Peyer's patch (tissue), 4 donors: ENCODE data around the gene ABCF1. TPM values are rescaled to one million over a fixed set of nuclear protein-coding genes. Genes with fewer than 3 reads are reported as not detected.

ENCODE experiments used
- DNase-seq, 3 donors: peaks; one replicate each; pipeline ENCODE4 v3.0.0-alpha.2; 2017 to 2019
- H3K27ac ChIP-seq, 4 donors: fragments of 200-600 bp; sonication (generic); one replicate each; pipeline ENCODE4 v1.5.1; 2016 to 2019
- H3K27me3 ChIP-seq, 2 donors: fragments of 200-600 bp; sonication (generic); one replicate each; pipeline ENCODE4 v1.5.1; 2019
- H3K36me3 ChIP-seq, 3 donors: fragments of 200-600 bp; sonication (generic); one replicate each; pipeline ENCODE4 v1.5.1; 2016 to 2019
- H3K4me1 ChIP-seq, 4 donors: fragments of 200-600 bp; sonication (generic); one replicate each; pipeline ENCODE4 v1.5.1; 2016 to 2019
- H3K4me3 ChIP-seq, 4 donors: fragments of 200-600 bp; sonication (generic); 1 replicate in 3 of 4; 2 replicates in 1 of 4; pipeline ENCODE4 v1.5.1; 2016 to 2019; ENCODE audit warnings: mild to moderate bottlenecking in 1 of 4
- H3K9me3 ChIP-seq, 4 donors: fragments of 200-600 bp; sonication (generic); one replicate each; pipeline ENCODE4 v1.5.1; 2016 to 2019; ENCODE audit warnings: mild to moderate bottlenecking in 1 of 4
- POLR2A ChIP-seq, 2 donors: fragments of 450-650 bp; IDR thresholded peaks; one replicate each; pipeline ENCODE4 v1.5.1; 2017; ENCODE audit warnings: antibody characterized with exemption in 2 of 2, mild to moderate bottlenecking in 2 of 2, moderate library complexity in 2 of 2
- total RNA-seq, 4 donors: library from RNA; depleted of rRNA; stranded (reverse); fragments of >200 nt; gene quantifications; one replicate each; pipeline ENCODE4 v1.1.0, GENCODE V29; 2016
- TF ChIP-seq, protein P1 (sequence below), 6 experiments: fragments of 450-650 bp in 4 of 6; fragments of 200-600 bp in 2 of 6; sonication (generic) in 1 of 6; IDR thresholded peaks; one replicate each; pipeline ENCODE4 v1.5.1; 2017 to 2019; ENCODE audit warnings: antibody characterized with exemption in 6 of 6, mild to moderate bottlenecking in 3 of 6, moderate library complexity in 1 of 6

ABCF1 gene
- total RNA-seq, 4 donors from 2014 or later: 38.6 to 328 (median 45.2) TPM

DNA sequence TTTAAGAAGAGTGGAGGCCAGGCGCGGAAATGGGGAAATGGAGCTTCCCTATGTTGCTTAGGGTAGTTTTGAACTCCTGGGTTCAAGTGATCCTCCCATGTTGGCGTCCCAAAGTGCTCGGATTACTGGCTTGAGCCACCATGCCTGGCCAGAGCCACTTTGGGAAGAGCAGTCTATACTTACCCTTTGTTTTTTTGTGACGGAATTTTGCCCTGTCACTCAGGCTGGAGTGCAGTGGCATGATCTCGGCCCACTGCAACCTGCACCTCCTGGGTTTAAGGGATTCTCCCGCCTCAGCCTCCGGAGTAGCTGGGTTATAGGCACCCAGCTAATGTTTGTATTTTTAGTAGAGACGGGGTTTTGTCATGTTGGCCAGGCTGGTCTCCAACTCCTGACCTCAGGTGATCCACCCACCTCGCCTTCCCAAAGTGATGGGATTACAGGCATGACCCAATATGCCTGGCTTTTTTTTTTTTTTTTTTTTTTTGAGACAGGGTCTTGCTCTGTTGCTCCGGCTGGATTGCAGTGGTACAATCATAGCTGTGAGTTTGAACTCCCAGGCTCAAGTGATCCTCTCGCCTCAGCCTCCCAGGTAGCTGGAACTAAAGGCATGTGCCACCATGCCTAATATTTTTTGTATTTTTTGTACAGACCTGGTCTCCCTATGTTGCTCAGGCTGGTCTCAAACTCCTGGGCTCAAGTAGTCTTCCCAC lies 27.8 kb downstream of the ABCF1 start:
- no peaks in the 10 kb centered on the region for H3K27me3 ChIP-seq
- peaks cover 0 to 47% (median 2%) of the 10 kb centered on the region in 3 donors for H3K36me3 ChIP-seq
- H3K9me3 ChIP-seq: no peaks in the 10 kb centered on the region
- no peaks in the 10 kb centered on the region for H3K4me1 ChIP-seq
- H3K4me3 ChIP-seq: no peak overlapping the region
- H3K27ac ChIP-seq: no peak overlapping the region
- TF ChIP-seq, protein P1, sequence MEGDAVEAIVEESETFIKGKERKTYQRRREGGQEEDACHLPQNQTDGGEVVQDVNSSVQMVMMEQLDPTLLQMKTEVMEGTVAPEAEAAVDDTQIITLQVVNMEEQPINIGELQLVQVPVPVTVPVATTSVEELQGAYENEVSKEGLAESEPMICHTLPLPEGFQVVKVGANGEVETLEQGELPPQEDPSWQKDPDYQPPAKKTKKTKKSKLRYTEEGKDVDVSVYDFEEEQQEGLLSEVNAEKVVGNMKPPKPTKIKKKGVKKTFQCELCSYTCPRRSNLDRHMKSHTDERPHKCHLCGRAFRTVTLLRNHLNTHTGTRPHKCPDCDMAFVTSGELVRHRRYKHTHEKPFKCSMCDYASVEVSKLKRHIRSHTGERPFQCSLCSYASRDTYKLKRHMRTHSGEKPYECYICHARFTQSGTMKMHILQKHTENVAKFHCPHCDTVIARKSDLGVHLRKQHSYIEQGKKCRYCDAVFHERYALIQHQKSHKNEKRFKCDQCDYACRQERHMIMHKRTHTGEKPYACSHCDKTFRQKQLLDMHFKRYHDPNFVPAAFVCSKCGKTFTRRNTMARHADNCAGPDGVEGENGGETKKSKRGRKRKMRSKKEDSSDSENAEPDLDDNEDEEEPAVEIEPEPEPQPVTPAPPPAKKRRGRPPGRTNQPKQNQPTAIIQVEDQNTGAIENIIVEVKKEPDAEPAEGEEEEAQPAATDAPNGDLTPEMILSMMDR (IDR thresholded peaks at IDR 0.05): no peak
- no peak for TF ChIP-seq POLR2A (IDR thresholded peaks at IDR 0.05)
- DNase-seq: no peak

DNA sequence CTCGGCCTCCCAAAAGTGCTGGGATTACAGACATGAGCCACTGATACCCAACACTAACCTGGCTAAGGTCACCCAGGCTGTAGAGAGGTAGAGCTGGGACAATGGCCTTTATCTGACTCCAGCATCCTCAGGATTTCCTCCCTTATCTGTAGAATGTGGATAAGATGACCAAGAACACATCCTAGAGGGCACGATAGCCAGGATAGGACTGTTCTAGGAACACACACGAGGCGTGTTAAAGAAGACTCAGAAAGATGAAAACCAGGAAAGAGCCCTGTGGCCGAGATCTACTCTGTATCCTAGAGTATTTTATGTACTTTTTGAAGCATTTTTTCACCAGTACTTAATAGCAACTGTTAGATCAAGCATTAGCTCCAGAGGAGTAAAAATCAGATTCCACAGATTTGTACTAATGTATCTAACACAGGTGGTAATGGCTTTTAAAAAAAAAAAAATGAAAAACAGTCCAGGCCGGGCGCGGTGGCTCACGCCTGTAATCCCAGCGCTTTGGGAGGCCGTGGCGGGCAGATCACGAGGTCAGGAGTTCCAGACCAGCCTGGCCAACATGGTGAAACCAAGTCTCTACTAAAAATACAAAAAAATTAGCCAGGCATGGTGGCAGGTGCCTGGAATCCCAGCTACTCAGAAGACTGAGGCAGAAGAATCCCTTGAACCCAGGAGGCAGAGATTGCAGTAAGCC lies 28.5 kb downstream of the ABCF1 start:
- Histone ChIP-seq H3K27me3 (no peaks in the 10 kb centered on the region), H3K27ac (no peak overlapping the region), H3K36me3 (peaks cover 2 to 47% (median 3%) of the 10 kb centered on the region in 3 donors), H3K4me1 (no peaks in the 10 kb centered on the region), H3K9me3 (no peaks in the 10 kb centered on the region), H3K4me3 (no peak overlapping the region)
- no peak for DNase-seq
- TF ChIP-seq, protein P1 (IDR thresholded peaks at IDR 0.05): no peak

DNA sequence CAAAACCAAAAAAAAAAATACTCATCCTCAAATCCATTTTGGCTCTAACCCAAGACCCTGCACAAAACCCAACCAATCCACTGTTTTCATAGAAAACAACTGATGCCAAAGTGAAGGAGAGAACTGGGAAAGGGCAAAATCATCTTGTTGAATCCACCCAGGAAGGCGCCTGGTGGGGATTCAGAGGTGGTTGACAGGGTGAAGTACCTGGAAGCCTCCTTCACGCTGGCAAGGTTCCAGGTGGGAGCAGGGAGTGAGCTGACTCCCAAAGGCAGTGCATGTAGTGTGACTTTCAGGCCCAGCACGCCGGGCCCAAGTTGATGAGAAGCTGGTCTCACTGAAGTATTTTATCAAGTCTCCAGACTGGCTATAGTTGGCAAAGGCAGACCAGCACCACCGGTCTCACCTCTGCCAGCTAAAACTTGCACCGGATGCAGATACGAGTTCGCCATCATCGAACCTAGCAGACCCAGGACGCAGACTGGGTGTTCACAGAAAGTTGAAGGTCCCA lies 29.3 kb downstream of the ABCF1 start:
- no peaks in the 10 kb centered on the region for H3K9me3 ChIP-seq
- H3K4me3 ChIP-seq: no peak overlapping the region
- no peaks in the 10 kb centered on the region for H3K4me1 ChIP-seq
- H3K27me3 ChIP-seq: no peaks in the 10 kb centered on the region
- no peak overlapping the region for H3K27ac ChIP-seq
- H3K36me3 ChIP-seq: peaks cover 2 to 51% (median 4%) of the 10 kb centered on the region in 3 donors
- no peak for DNase-seq
- TF ChIP-seq, protein P1 (IDR thresholded peaks at IDR 0.05): no peak
- no peak for TF ChIP-seq POLR2A (IDR thresholded peaks at IDR 0.05)

DNA sequence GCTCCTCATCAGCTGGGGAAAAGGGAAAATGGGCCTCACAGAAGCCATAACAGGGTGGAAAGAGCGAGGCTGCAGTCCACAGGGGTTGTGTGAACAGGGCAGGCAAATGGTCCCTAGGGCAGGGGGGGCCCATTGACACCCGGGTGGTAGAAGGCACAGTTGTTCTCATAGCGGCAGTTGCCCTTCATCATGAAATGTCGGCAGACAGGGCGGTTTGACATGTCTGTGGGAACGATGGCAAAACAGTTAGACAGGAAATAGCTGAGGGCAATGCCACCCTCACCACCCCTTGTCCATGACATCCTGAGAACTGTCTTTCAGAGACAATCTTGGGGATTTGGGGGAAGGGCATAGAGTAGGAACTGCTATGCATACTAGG lies 30.2 kb downstream of the ABCF1 start:
- Histone ChIP-seq H3K27me3 (no peaks in the 10 kb centered on the region), H3K9me3 (no peaks in the 10 kb centered on the region), H3K4me3 (no peak overlapping the region), H3K4me1 (no peaks in the 10 kb centered on the region), H3K27ac (no peak overlapping the region), H3K36me3 (peaks cover 2 to 60% (median 4%) of the 10 kb centered on the region in 3 donors)
- no peak for DNase-seq
- TF ChIP-seq, protein P1 (IDR thresholded peaks at IDR 0.05): no peak
- TF ChIP-seq POLR2A (IDR thresholded peaks at IDR 0.05): no peak

DNA sequence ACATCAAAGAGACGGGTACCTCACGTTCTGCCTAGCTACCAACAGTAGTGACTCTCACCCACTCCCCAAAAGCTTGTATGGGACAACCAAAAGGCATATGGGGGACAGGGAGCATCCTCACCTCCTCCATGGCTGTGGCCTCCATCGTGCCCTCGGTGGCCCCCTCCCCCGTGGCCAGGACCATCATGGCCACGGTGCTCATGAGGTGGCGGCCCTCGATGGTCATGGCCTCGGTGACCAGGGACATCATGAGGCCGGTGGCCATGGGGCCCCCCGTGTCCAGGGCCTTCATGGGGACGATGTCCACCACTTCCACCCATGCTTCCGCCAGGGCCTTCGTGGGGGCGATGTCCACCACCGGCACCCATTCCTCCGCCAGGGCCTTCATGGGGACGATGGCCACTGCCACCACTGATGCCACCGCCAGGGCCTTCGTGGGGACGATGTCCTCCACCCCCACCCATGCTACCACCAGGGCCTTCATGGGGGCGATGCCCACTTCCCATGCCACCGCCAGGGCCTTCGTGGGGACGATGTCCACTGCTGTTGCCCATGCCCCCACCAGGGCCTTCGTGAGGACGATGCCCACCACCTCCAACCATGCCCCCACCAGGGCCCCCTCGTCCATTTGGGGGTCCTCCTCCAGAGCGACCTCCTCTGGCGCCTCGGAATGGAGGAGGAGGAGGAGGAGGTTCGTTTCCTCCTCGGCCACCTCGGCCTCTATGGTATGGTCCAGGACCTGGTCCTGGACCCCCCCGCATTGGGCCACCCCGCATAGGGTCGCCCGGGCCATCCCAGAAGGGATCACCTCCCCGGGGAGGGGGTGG lies 30.8 kb downstream of the ABCF1 start:
- H3K27me3 ChIP-seq: no peaks in the 10 kb centered on the region
- no peak overlapping the region for H3K4me3 ChIP-seq
- H3K4me1 ChIP-seq: no peaks in the 10 kb centered on the region
- H3K9me3 ChIP-seq: no peaks in the 10 kb centered on the region
- no peak for DNase-seq
- peaks cover 2 to 66% (median 4%) of the 10 kb centered on the region in 3 donors for H3K36me3 ChIP-seq
- H3K27ac ChIP-seq: no peak overlapping the region
- no peak for TF ChIP-seq POLR2A (IDR thresholded peaks at IDR 0.05)
- TF ChIP-seq, protein P1 (IDR thresholded peaks at IDR 0.05): no peak
